OCI-LY3 (cell line): ENCODE data around the gene GZMA.

Source experiments
- H2AFZ ChIP-seq: fragments of 200-600, 300-600 bp; shearing (Covaris generic); 2 replicates; pipeline ENCODE4 v1.6.0; 2014; ENCODE audit warnings: antibody characterized with exemption, low read depth, low read length
- H3K27ac ChIP-seq: fragments of 200-600, 300-600 bp; sonication (generic); 2 replicates; pipeline ENCODE4 v1.5.1; 2014; ENCODE audit warnings: mild to moderate bottlenecking, low read length, moderate library complexity, mixed read lengths
- H3K27me3 ChIP-seq: fragments of 200-600, 300-600 bp; sonication (generic); 2 replicates; pipeline ENCODE4 v1.6.1; 2014; ENCODE audit warnings: low read depth, low read length, mixed read lengths
- H3K36me3 ChIP-seq: fragments of 200-600, 300-600 bp; sonication (generic); replicated peaks from 2 replicates; pipeline ENCODE3; 2014; ENCODE audit warnings: low read depth, low read length, mixed read lengths
- H3K4me1 ChIP-seq: fragments of 300-600, 200-600 bp; sonication (generic); 2 replicates; pipeline ENCODE4 v1.6.1; 2014; ENCODE audit warnings: low read length, mixed read lengths
- H3K4me2 ChIP-seq: fragments of 200-600, 300-600 bp; sonication (generic); 2 replicates; pipeline ENCODE4 v1.6.1; 2014; ENCODE audit warnings: low read length, mixed read lengths
- H3K4me3 ChIP-seq: fragments of 300-600, 200-600 bp; sonication (generic); 2 replicates; pipeline ENCODE4 v1.5.1; 2014; ENCODE audit warnings: antibody characterized with exemption, mild to moderate bottlenecking, low read length, moderate library complexity
- H3K79me2 ChIP-seq: fragments of 300-600, 200-600 bp; shearing (Covaris generic); 2 replicates; pipeline ENCODE4 v1.6.1; 2014; ENCODE audit warnings: mild to moderate bottlenecking, low read length, mixed read lengths
- H3K9ac ChIP-seq: fragments of 300-600, 200-600 bp; shearing (Covaris generic); 2 replicates; pipeline ENCODE4 v1.6.0; 2014; ENCODE audit warnings: mild to moderate bottlenecking, low read length, moderate library complexity
- H3K9me3 ChIP-seq: fragments of 200-600, 300-600 bp; shearing (Covaris generic); 2 replicates; pipeline ENCODE4 v1.6.1; 2014; ENCODE audit warnings: low read length, mixed read lengths; ENCODE audit not compliant: insufficient read depth
- H4K20me1 ChIP-seq: fragments of 200-600, 300-600 bp; sonication (generic); 2 replicates; pipeline ENCODE4 v1.6.1; 2016; ENCODE audit warnings: low read length, mixed read lengths; ENCODE audit not compliant: insufficient read depth
- EZH2phosphoT487 ChIP-seq: fragments of 200-600 bp; shearing (Covaris generic); IDR thresholded peaks from 2 replicates; pipeline ENCODE4 v1.6.1; 2018; ENCODE audit warnings: antibody characterized with exemption, mixed run types, low read depth
- TF ChIP-seq, protein P1 (sequence below): fragments of 200-600, 300-600 bp; sonication (generic); IDR thresholded peaks from 2 replicates; pipeline ENCODE4 v1.5.1; 2014; ENCODE audit warnings: antibody characterized with exemption, low read length, low read depth

Gene GZMA

GRCh38 chr5:55110217-55110616 lies 7.8 kb downstream of the GZMA start:
- Histone ChIP-seq H2AFZ (no peak overlapping the region), H3K27me3 (0 out of 2 replicates have a peak, but pooled peaks cover 7% of the 10 kb centered on the region), H3K9me3 (no peaks in the 10 kb centered on the region), H3K4me2 (no peak overlapping the region), H3K9ac (no peak overlapping the region), H3K79me2 (no peaks in the 10 kb centered on the region), H3K4me3 (no peak overlapping the region), H4K20me1 (no peaks in the 10 kb centered on the region), H3K27ac (no peak overlapping the region), H3K36me3 (no peaks in the 10 kb centered on the region), H3K4me1 (no peaks in the 10 kb centered on the region)
- TF ChIP-seq, protein P1, sequence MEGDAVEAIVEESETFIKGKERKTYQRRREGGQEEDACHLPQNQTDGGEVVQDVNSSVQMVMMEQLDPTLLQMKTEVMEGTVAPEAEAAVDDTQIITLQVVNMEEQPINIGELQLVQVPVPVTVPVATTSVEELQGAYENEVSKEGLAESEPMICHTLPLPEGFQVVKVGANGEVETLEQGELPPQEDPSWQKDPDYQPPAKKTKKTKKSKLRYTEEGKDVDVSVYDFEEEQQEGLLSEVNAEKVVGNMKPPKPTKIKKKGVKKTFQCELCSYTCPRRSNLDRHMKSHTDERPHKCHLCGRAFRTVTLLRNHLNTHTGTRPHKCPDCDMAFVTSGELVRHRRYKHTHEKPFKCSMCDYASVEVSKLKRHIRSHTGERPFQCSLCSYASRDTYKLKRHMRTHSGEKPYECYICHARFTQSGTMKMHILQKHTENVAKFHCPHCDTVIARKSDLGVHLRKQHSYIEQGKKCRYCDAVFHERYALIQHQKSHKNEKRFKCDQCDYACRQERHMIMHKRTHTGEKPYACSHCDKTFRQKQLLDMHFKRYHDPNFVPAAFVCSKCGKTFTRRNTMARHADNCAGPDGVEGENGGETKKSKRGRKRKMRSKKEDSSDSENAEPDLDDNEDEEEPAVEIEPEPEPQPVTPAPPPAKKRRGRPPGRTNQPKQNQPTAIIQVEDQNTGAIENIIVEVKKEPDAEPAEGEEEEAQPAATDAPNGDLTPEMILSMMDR, result no peak

GRCh38 chr5:55113327-55113726 lies 10.9 kb downstream of the GZMA start:
- no peak overlapping the region for H2AFZ ChIP-seq
- no peaks in the 10 kb centered on the region for H3K4me1 ChIP-seq
- no peak overlapping the region for H3K9ac ChIP-seq
- H3K4me3 ChIP-seq, result no peak overlapping the region
- H3K27ac ChIP-seq, result no peak overlapping the region
- no peak for TF ChIP-seq EZH2phosphoT487
- TF ChIP-seq, protein P1, result no peak
- H4K20me1 ChIP-seq, result no peaks in the 10 kb centered on the region
- no peak overlapping the region for H3K4me2 ChIP-seq
- H3K79me2 ChIP-seq, result no peaks in the 10 kb centered on the region
- no peaks in the 10 kb centered on the region for H3K9me3 ChIP-seq
- no peaks in the 10 kb centered on the region for H3K36me3 ChIP-seq
- H3K27me3 ChIP-seq, result 0 out of 2 replicates have a peak, but pooled peaks cover 7% of the 10 kb centered on the region

DNA sequence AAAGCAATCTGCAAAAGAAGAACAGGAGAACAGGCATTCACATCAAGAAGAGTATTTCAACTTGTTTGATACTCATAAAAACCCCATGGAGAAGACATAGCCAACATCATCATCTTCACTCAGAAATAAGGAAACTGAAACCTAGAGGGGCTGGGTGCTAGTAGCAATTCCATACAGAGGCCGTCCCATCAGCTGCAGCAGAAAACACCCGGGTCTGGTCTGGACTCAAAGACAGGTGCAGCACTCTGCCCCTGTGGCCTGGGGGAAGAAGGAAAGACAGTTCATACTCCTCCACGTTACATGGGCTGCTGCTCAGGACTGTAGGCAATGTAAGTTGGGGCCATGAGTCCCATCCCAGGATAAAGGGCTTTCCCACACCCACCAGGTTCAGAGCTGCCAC lies 11.6 kb downstream of the GZMA start:
- Histone ChIP-seq H3K4me3 (no peak overlapping the region), H3K27me3 (0 out of 2 replicates have a peak, but pooled peaks cover 7% of the 10 kb centered on the region), H3K36me3 (no peaks in the 10 kb centered on the region), H3K4me1 (no peaks in the 10 kb centered on the region), H3K9ac (no peak overlapping the region), H4K20me1 (no peaks in the 10 kb centered on the region), H2AFZ (no peak overlapping the region), H3K79me2 (no peaks in the 10 kb centered on the region), H3K27ac (no peak overlapping the region), H3K9me3 (no peaks in the 10 kb centered on the region), H3K4me2 (no peak overlapping the region)
- no peak for TF ChIP-seq EZH2phosphoT487
- TF ChIP-seq, protein P1, result no peak

GRCh38 chr5:55123365-55123764 lies 20.9 kb downstream of the GZMA start:
- H3K9ac ChIP-seq, result no peak overlapping the region
- no peaks in the 10 kb centered on the region for H3K79me2 ChIP-seq
- H3K36me3 ChIP-seq, result no peaks in the 10 kb centered on the region
- TF ChIP-seq EZH2phosphoT487, result no peak
- TF ChIP-seq, protein P1, result no peak
- H2AFZ ChIP-seq, result no peak overlapping the region
- no peaks in the 10 kb centered on the region for H4K20me1 ChIP-seq
- no peaks in the 10 kb centered on the region for H3K4me1 ChIP-seq
- H3K27ac ChIP-seq, result no peak overlapping the region
- no peak overlapping the region for H3K4me3 ChIP-seq
- no peak overlapping the region for H3K4me2 ChIP-seq
- H3K27me3 ChIP-seq, result no peaks in the 10 kb centered on the region
- no peaks in the 10 kb centered on the region for H3K9me3 ChIP-seq
